Measurements from ENCODE around the gene TRIM46.

GRCh38 chr1:155205969-155206593 lies 32.4 kb downstream of the TRIM46 start:
- TF ChIP-seq NFRKB (IDR thresholded peaks at IDR 0.05) (no peak), SP1 (IDR thresholded peaks at IDR 0.05) (no peak), BHLHE40 (IDR thresholded peaks at IDR 0.05; ENCODE audit: borderline replicate concordance) (no peak), ARNT (IDR thresholded peaks at IDR 0.05) (no peak), TARDBP (IDR thresholded peaks at IDR 0.05) (no peak), ZNF384 (IDR thresholded peaks at IDR 0.05) (no peak), HDGF (IDR thresholded peaks at IDR 0.05; ENCODE audit: borderline replicate concordance) (no peak), SUZ12 (IDR thresholded peaks at IDR 0.05) (no peak), FOXA1 (IDR thresholded peaks at IDR 0.05) (no peak), ELF4 (IDR thresholded peaks at IDR 0.05) (no peak), CTBP1 (IDR thresholded peaks at IDR 0.05; ENCODE audit: borderline replicate concordance) (no peak), FOXM1 (IDR thresholded peaks at IDR 0.05; ENCODE audit: borderline replicate concordance) (no peak), FOXK2 (IDR thresholded peaks at IDR 0.05) (no peak)
